A549 (cell line): Measurements from ENCODE around the gene KDM5C.

Source experiments
- ESRRA ChIP-seq: fragments of 150-350 bp; IDR thresholded peaks from 2 replicates; pipeline ENCODE4 v1.6.1; 2014; ENCODE audit warnings: mild to moderate bottlenecking, low read length, borderline replicate concordance
- KDM5A ChIP-seq: fragments of 200-600 bp; sonication (generic); IDR thresholded peaks from 2 replicates; pipeline ENCODE4 v1.6.1; 2016; ENCODE audit warnings: antibody characterized with exemption, mild to moderate bottlenecking
- NR3C1 ChIP-seq: fragments of >200 bp; sonication (Bioruptor Twin); formaldehyde crosslinking; IDR thresholded peaks from 3 replicates; pipeline ENCODE4 v1.6.1; 2017
- POLR2A ChIP-seq: IDR thresholded peaks from 2 replicates; pipeline ENCODE4 v1.6.1; 2012; ENCODE audit warnings: mild to moderate bottlenecking, low read length
- TF ChIP-seq, protein P1 (sequence below): fragments of >200 bp; sonication (Bioruptor Twin); formaldehyde crosslinking; IDR thresholded peaks from 3 replicates; pipeline ENCODE4 v1.5.1; 2016
- TF ChIP-seq, protein P2 (sequence below): fragments of 200-600 bp; sonication (generic); IDR thresholded peaks from 2 replicates; pipeline ENCODE4 v1.6.1; 2016; ENCODE audit warnings: antibody characterized with exemption, mild to moderate bottlenecking, moderate library complexity

DNA sequence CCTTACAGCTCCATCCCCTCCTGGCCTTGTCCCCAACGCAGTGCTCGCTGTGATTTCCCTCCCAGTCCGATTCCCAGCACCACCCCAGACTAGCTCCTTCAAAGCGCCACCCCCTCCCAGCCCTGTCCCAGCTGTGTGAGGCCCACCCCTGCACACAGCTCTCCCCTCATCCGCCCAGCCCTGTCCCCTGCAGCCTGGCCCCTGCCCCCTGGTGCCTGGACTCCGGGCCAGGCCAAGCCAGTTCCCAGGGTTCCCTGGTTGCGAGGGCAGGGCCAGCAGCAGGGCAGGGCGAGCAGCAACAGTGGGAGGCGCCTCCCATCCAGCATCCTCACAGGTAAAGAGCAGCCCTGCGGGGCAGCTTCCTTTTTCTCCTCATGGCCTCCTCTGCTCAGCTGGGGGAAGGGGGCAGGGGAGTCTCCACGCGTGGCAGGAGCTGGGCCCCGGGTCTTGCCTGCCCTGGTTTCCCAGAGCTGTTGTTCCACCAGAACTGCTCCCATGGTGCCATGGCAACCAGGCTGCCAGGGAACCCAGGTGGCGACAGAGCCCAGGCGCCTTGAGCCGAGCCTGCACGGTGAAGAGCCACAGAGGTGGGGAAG, 31.5 kb upstream of the KDM5C start:
- TF ChIP-seq POLR2A (no peak), ESRRA (no peak), NR3C1 (no peak), KDM5A (no peak)
- TF ChIP-seq, protein P1, sequence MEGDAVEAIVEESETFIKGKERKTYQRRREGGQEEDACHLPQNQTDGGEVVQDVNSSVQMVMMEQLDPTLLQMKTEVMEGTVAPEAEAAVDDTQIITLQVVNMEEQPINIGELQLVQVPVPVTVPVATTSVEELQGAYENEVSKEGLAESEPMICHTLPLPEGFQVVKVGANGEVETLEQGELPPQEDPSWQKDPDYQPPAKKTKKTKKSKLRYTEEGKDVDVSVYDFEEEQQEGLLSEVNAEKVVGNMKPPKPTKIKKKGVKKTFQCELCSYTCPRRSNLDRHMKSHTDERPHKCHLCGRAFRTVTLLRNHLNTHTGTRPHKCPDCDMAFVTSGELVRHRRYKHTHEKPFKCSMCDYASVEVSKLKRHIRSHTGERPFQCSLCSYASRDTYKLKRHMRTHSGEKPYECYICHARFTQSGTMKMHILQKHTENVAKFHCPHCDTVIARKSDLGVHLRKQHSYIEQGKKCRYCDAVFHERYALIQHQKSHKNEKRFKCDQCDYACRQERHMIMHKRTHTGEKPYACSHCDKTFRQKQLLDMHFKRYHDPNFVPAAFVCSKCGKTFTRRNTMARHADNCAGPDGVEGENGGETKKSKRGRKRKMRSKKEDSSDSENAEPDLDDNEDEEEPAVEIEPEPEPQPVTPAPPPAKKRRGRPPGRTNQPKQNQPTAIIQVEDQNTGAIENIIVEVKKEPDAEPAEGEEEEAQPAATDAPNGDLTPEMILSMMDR, result no peak
- TF ChIP-seq, protein P2, sequence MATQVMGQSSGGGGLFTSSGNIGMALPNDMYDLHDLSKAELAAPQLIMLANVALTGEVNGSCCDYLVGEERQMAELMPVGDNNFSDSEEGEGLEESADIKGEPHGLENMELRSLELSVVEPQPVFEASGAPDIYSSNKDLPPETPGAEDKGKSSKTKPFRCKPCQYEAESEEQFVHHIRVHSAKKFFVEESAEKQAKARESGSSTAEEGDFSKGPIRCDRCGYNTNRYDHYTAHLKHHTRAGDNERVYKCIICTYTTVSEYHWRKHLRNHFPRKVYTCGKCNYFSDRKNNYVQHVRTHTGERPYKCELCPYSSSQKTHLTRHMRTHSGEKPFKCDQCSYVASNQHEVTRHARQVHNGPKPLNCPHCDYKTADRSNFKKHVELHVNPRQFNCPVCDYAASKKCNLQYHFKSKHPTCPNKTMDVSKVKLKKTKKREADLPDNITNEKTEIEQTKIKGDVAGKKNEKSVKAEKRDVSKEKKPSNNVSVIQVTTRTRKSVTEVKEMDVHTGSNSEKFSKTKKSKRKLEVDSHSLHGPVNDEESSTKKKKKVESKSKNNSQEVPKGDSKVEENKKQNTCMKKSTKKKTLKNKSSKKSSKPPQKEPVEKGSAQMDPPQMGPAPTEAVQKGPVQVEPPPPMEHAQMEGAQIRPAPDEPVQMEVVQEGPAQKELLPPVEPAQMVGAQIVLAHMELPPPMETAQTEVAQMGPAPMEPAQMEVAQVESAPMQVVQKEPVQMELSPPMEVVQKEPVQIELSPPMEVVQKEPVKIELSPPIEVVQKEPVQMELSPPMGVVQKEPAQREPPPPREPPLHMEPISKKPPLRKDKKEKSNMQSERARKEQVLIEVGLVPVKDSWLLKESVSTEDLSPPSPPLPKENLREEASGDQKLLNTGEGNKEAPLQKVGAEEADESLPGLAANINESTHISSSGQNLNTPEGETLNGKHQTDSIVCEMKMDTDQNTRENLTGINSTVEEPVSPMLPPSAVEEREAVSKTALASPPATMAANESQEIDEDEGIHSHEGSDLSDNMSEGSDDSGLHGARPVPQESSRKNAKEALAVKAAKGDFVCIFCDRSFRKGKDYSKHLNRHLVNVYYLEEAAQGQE, result no peak
